Sigmoid colon (tissue), 7 donors: ENCODE measurements around the gene SLIT3. TPM values are rescaled to one million over a fixed set of nuclear protein-coding genes. Genes with fewer than 3 reads are reported as not detected.

Source experiments
- DNase-seq: peaks from one replicate; pipeline ENCODE4 v3.0.0-alpha.2; 2019
- H3K27ac ChIP-seq, 4 donors: fragments of 200-600 bp; sonication (generic); one replicate each; pipeline ENCODE4 v1.5.1; 2016 to 2019; ENCODE audit warnings: mild to moderate bottlenecking in 1 of 4
- H3K27me3 ChIP-seq, 3 donors: fragments of 200-600 bp; sonication (generic); one replicate each; pipeline ENCODE4 v1.5.1; 2019; ENCODE audit warnings: mild to moderate bottlenecking in 1 of 3
- H3K36me3 ChIP-seq, 4 donors: fragments of 200-600 bp; sonication (generic); one replicate each; pipeline ENCODE4 v1.5.1; 2016 to 2019
- H3K4me1 ChIP-seq, 4 donors: fragments of 200-600 bp; sonication (generic); one replicate each; pipeline ENCODE4 v1.5.1; 2017 to 2019
- H3K4me3 ChIP-seq, 4 donors: fragments of 200-600 bp; sonication (generic); one replicate each; pipeline ENCODE4 v1.5.1; 2017 to 2019; ENCODE audit warnings: mild to moderate bottlenecking in 2 of 4, moderate library complexity in 1 of 4
- H3K9me3 ChIP-seq, 4 donors: fragments of 200-600 bp in 3 of 4; sonication (generic) in 3 of 4; one replicate each; pipeline versions ENCODE4 v1.5.1 to v1.6.1; 2013 to 2019
- CTCF ChIP-seq, 4 experiments: fragments of 450-650 bp in 3 of 4; fragments of 200-600 bp in 1 of 4; IDR thresholded peaks; one replicate each; pipeline ENCODE4 v1.5.1; 2016 to 2019; ENCODE audit warnings: antibody characterized with exemption in 4 of 4, mild to moderate bottlenecking in 3 of 4, moderate library complexity in 2 of 4
- EP300 ChIP-seq, 4 donors: sonication (generic); formaldehyde crosslinking; IDR thresholded peaks; one replicate each; pipeline ENCODE4 v1.6.1; 2017; ENCODE audit warnings: antibody characterized with exemption in 4 of 4
- POLR2A ChIP-seq, 2 donors: fragments of 450-650 bp; IDR thresholded peaks; one replicate each; pipeline ENCODE4 v1.6.1; 2016; ENCODE audit warnings: antibody characterized with exemption in 2 of 2, mild to moderate bottlenecking in 2 of 2, moderate library complexity in 2 of 2
- POLR2AphosphoS5 ChIP-seq, 4 donors: sonication (generic); formaldehyde crosslinking; IDR thresholded peaks; one replicate each; pipeline ENCODE4 v1.6.1; 2017; ENCODE audit warnings: antibody characterized with exemption in 4 of 4
- WGBS, 2 donors: extraction: QIAGEN DNeasy Blood & Tissue Kit; methylation state at CpG; one replicate each; pipeline ENCODE4 v1.1.7; 2013; 5-methylcytosine and 5-hydroxymethylcytosine counted together
- intact Hi-C: fragments of 100-400 bp; cut with DNase I; formaldehyde crosslinking; loops from one replicate; pipeline ENCODE4 v1.15.1; 2023
- polyA plus RNA-seq, 3 donors: library from polyadenylated mRNA; stranded (reverse); fragments of 200-250 nt; gene quantifications; one replicate each; pipeline ENCODE4 v1.2.3, GENCODE V29; 2013
- total RNA-seq, 4 donors: library from RNA; depleted of rRNA; stranded (reverse); fragments of >200 nt; gene quantifications; one replicate each; pipeline ENCODE4 v1.1.0, GENCODE V29; 2016
- donor health status: healthy with polysubstance abuse.
- donor health status: Bipolar disorder and iron deficiency.
- donor health status: healthy.

The SLIT3 gene
- total and polyA plus RNA-seq, 7 donors, result 0.23 to 46.3 (median 30.0) TPM

GRCh38 chr5:168689260-168689659 is 611.7 kb downstream of the SLIT3 start:
- H3K9me3 ChIP-seq, result no peaks in the 10 kb centered on the region
- DNase-seq, result no peak
- no peak for TF ChIP-seq POLR2A (IDR thresholded peaks at IDR 0.05)
- TF ChIP-seq POLR2AphosphoS5 (IDR thresholded peaks at IDR 0.05), result no peak
- TF ChIP-seq CTCF (IDR thresholded peaks at IDR 0.05), result no peak
- no peak for TF ChIP-seq EP300 (IDR thresholded peaks at IDR 0.05)
- 54 to 85% methylated on average over 2 of the region's 2 CpGs for WGBS, 2 donors
- no peak overlapping the region for H3K4me3 ChIP-seq
- no peak overlapping the region for H3K27ac ChIP-seq
- peaks cover 0 to 28% (median 0%) of the 10 kb centered on the region in 4 donors for H3K36me3 ChIP-seq
- H3K27me3 ChIP-seq, result no peaks in the 10 kb centered on the region
- no peaks in the 10 kb centered on the region for H3K4me1 ChIP-seq
- intact Hi-C loops, result loop anchor here (10.0 kb wide), 1 partner anchor 856 kb away; no protein-coding TSS in a partner anchor

DNA sequence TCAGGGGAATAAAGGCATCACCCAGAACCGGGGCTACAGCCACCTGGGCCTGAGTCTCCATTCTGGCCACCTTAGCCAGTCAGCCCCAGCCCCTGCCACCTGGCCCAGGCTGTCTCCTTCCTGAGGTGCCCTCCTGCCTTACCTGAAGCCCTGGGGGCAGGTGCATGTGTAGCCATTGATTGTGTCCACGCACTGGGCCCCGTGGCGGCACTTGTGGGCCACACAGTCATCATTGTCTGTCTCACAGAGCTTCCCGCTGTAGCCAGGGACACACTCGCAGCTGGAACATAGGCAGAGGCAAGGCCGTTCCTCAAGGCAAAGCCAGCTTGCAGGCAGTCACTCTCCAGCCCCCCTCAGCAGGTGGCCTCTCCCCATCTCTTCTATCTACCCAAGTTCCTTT is 614.1 kb downstream of the SLIT3 start:
- DNase-seq, result no peak
- Histone ChIP-seq H3K27ac (no peak overlapping the region), H3K27me3 (no peaks in the 10 kb centered on the region), H3K36me3 (peaks cover 0 to 18% (median 0%) of the 10 kb centered on the region in 4 donors), H3K9me3 (no peaks in the 10 kb centered on the region), H3K4me3 (no peak overlapping the region), H3K4me1 (peaks cover 0 to 6% (median 3%) of the 10 kb centered on the region in 4 donors)
- intact Hi-C loops, result loop anchor here (10.0 kb wide), 1 partner anchor 858 kb away; no protein-coding TSS in a partner anchor
- WGBS, 2 donors, result 94 to 97% methylated on average over 7 of the region's 7 CpGs
- TF ChIP-seq CTCF (IDR thresholded peaks at IDR 0.05) (no peak), POLR2A (IDR thresholded peaks at IDR 0.05) (no peak), POLR2AphosphoS5 (IDR thresholded peaks at IDR 0.05) (no peak), EP300 (IDR thresholded peaks at IDR 0.05) (no peak)

- H3K27me3 ChIP-seq, result no peaks in the 10 kb centered on the region
- H3K9me3 ChIP-seq, result no peaks in the 10 kb centered on the region
- H3K4me1 ChIP-seq, result peaks cover 0 to 14% (median 4%) of the 10 kb centered on the region in 4 donors
- H3K4me3 ChIP-seq, result no peak overlapping the region
- no peak for DNase-seq
- intact Hi-C loops, result loop anchor here (10.0 kb wide), 1 partner anchor 859 kb away; no protein-coding TSS in a partner anchor
- H3K36me3 ChIP-seq, result peaks cover 0 to 18% (median 0%) of the 10 kb centered on the region in 4 donors
- H3K27ac ChIP-seq, result no peak overlapping the region
- 96 to 97% methylated on average over 13 of the region's 13 CpGs for WGBS, 2 donors
- TF ChIP-seq POLR2A (IDR thresholded peaks at IDR 0.05), result no peak
- TF ChIP-seq EP300 (IDR thresholded peaks at IDR 0.05), result no peak
- no peak for TF ChIP-seq POLR2AphosphoS5 (IDR thresholded peaks at IDR 0.05)
- TF ChIP-seq CTCF (IDR thresholded peaks at IDR 0.05), result no peak
Measured at GRCh38 chr5:168685566-168685965, 615.4 kb downstream of the SLIT3 start.

DNA sequence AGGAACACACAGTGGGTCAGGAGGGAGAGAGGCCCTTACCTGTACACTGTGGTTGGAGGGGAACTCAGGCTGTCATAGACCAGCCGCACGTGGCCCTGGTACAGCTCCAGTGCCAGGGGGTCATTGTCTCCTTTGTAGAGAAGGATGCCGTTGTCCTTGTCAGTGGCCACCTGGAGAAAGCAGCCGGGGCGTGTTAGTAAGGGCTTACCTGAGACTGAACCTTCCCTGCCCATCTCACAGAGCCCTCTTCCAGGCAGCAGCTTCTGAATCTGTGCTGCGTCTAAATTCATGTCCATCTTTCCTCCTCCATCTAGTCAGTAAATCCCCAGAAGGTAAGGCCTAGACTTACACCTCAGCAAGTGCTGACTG is 617.0 kb downstream of the SLIT3 start:
- TF ChIP-seq CTCF (IDR thresholded peaks at IDR 0.05), result no peak
- H3K4me3 ChIP-seq, result no peak overlapping the region
- DNase-seq, result no peak
- H3K27ac ChIP-seq, result no peak overlapping the region
- peaks cover 0 to 19% (median 4%) of the 10 kb centered on the region in 4 donors for H3K4me1 ChIP-seq
- intact Hi-C loops, result loop anchor here (10.0 kb wide), 1 partner anchor 861 kb away; no protein-coding TSS in a partner anchor
- H3K27me3 ChIP-seq, result no peaks in the 10 kb centered on the region
- 92 to 93% methylated on average over 6 of the region's 6 CpGs for WGBS, 2 donors
- H3K36me3 ChIP-seq, result peaks cover 0 to 18% (median 0%) of the 10 kb centered on the region in 4 donors
- no peaks in the 10 kb centered on the region for H3K9me3 ChIP-seq
